ENCODE data around the gene HNF1A. TPM values are rescaled to one million over a fixed set of nuclear protein-coding genes. Genes with fewer than 3 reads are reported as not detected.

Gene HNF1A
- total RNA-seq, 2 donors from 2014 or later, result not detected

GRCh38 chr12:120989687-120990086 is 11.3 kb downstream of the HNF1A start:
- H3K9me3 ChIP-seq, result no peaks in the 10 kb centered on the region
- no peaks in the 10 kb centered on the region for H3K27me3 ChIP-seq
- H3K4me1 ChIP-seq, result no peaks in the 10 kb centered on the region
- no peak for DNase-seq (ENCODE audit: low spot score)
- no peak overlapping the region for H3K4me3 ChIP-seq
- H3K27ac ChIP-seq, result no peak overlapping the region
- no peaks in the 10 kb centered on the region for H3K36me3 ChIP-seq
- TF ChIP-seq CTCF (IDR thresholded peaks at IDR 0.05), result no peak

GRCh38 chr12:120990487-120991055 is 12.2 kb downstream of the HNF1A start:
- Histone ChIP-seq H3K4me1 (no peaks in the 10 kb centered on the region), H3K4me3 (no peak overlapping the region), H3K27ac (no peak overlapping the region), H3K9me3 (no peaks in the 10 kb centered on the region), H3K36me3 (no peaks in the 10 kb centered on the region), H3K27me3 (no peaks in the 10 kb centered on the region)
- DNase-seq (ENCODE audit: low spot score), result no peak
- no peak for TF ChIP-seq CTCF (IDR thresholded peaks at IDR 0.05)

- Histone ChIP-seq H3K9me3 (no peaks in the 10 kb centered on the region), H3K4me3 (no peak overlapping the region), H3K27ac (no peak overlapping the region), H3K36me3 (no peaks in the 10 kb centered on the region), H3K4me1 (no peaks in the 10 kb centered on the region), H3K27me3 (no peaks in the 10 kb centered on the region)
- DNase-seq (ENCODE audit: low spot score), result no peak
- TF ChIP-seq CTCF (IDR thresholded peaks at IDR 0.05), result no peak
Measured at GRCh38 chr12:120991965-120992364, 13.6 kb downstream of the HNF1A start.

- H3K27ac ChIP-seq, result no peak overlapping the region
- H3K4me3 ChIP-seq, result no peak overlapping the region
- no peaks in the 10 kb centered on the region for H3K9me3 ChIP-seq
- no peak for DNase-seq (ENCODE audit: low spot score)
- no peaks in the 10 kb centered on the region for H3K36me3 ChIP-seq
- no peak for TF ChIP-seq CTCF (IDR thresholded peaks at IDR 0.05)
- no peaks in the 10 kb centered on the region for H3K27me3 ChIP-seq
- no peaks in the 10 kb centered on the region for H3K4me1 ChIP-seq
Measured at GRCh38 chr12:120992989-120993388, 14.6 kb downstream of the HNF1A start.

GRCh38 chr12:120993496-120993895 is 15.2 kb downstream of the HNF1A start:
- H3K27ac ChIP-seq, result no peak overlapping the region
- no peaks in the 10 kb centered on the region for H3K36me3 ChIP-seq
- H3K4me1 ChIP-seq, result no peaks in the 10 kb centered on the region
- H3K9me3 ChIP-seq, result no peaks in the 10 kb centered on the region
- DNase-seq (ENCODE audit: low spot score), result no peak
- H3K27me3 ChIP-seq, result no peaks in the 10 kb centered on the region
- TF ChIP-seq CTCF (IDR thresholded peaks at IDR 0.05), result no peak
- H3K4me3 ChIP-seq, result no peak overlapping the region

GRCh38 chr12:120994059-120994458 is 15.7 kb downstream of the HNF1A start:
- no peak for TF ChIP-seq CTCF (IDR thresholded peaks at IDR 0.05)
- Histone ChIP-seq H3K27ac (no peak overlapping the region), H3K4me1 (no peaks in the 10 kb centered on the region), H3K36me3 (no peaks in the 10 kb centered on the region), H3K4me3 (no peak overlapping the region), H3K9me3 (no peaks in the 10 kb centered on the region), H3K27me3 (no peaks in the 10 kb centered on the region)
- no peak for DNase-seq (ENCODE audit: low spot score)

Data from right atrium auricular region (tissue), 2 donors.